Measurements from ENCODE around the gene NECTIN1.

DNA sequence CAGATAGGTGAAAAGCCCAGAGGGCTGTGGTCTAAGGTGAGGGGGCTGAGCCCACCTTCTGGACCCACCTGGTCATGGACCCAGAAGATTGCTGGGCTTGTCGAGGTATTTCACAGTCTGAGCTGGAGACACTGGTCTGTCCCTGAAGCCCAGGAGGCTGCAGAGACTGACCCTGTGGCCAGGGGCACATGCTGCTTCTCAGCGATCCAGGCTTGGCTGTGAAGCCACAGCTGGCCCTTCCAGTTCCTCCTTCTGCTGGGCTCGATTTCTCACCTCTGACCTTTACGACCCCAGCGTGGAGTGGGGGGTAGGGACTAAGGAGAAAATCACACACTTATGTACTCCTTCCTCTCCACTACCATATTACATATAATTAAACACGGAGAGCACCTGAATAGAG lies 88.5 kb downstream of the NECTIN1 start:
- no peak for TF ChIP-seq CTCF (IDR thresholded peaks at IDR 0.05; ENCODE audit: low read depth, low read length, poor library complexity, severe bottlenecking)
- no peak for TF ChIP-seq EZH2phosphoT487 (IDR thresholded peaks at IDR 0.05; ENCODE audit: borderline replicate concordance, low read length)

All from DOHH2 (cell line).